ENCODE measurements around the gene ZNF200. TPM values are rescaled to one million over a fixed set of nuclear protein-coding genes. Genes with fewer than 3 reads are reported as not detected.

ZNF200 gene
- total and polyA plus RNA-seq, 7 donors, result 1.3 to 5.8 (median 3.4) TPM

DNA sequence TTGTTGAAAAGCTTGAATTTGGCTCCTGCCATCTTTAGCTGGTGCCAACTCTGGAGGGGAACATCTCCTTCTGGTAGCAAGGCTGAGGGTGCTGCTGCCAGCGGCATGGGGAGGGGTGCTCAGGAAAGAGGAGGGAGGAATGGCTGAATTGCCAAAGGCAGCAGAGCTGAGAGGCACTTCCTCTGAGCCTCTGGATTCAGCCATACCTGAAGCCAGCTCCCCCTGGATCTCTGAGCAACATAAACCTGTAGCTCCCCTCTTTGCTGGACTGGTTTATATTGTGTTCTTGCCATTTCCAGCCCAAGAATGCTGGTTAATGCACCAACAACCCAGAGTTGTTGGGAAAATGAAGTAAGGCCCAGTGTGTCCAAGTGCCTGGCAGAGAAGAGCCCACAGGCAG lies 14.1 kb upstream of the ZNF200 start:
- no peak for DNase-seq
- ATAC-seq, result no peak
- Histone ChIP-seq H3K9me3 (no peaks in the 10 kb centered on the region), H3K4me3 (no peak overlapping the region), H3K27ac (no peak overlapping the region), H3K4me1 (no peaks in the 10 kb centered on the region), H3K27me3 (ENCODE audit: insufficient read depth in 3 of 3, low read length in 2 of 3) (peaks cover 0 to 8% (median 0%) of the 10 kb centered on the region in 3 donors), H3K36me3 (ENCODE audit: insufficient read depth in 1 of 2, low read depth in 1 of 2) (no peaks in the 10 kb centered on the region)
- intact Hi-C loops (cut with DNase I), result no loop called here
- 59 to 75% (median 63%) methylated on average over 1 of the region's 1 CpG for WGBS, 3 donors
- TF ChIP-seq, protein P1, sequence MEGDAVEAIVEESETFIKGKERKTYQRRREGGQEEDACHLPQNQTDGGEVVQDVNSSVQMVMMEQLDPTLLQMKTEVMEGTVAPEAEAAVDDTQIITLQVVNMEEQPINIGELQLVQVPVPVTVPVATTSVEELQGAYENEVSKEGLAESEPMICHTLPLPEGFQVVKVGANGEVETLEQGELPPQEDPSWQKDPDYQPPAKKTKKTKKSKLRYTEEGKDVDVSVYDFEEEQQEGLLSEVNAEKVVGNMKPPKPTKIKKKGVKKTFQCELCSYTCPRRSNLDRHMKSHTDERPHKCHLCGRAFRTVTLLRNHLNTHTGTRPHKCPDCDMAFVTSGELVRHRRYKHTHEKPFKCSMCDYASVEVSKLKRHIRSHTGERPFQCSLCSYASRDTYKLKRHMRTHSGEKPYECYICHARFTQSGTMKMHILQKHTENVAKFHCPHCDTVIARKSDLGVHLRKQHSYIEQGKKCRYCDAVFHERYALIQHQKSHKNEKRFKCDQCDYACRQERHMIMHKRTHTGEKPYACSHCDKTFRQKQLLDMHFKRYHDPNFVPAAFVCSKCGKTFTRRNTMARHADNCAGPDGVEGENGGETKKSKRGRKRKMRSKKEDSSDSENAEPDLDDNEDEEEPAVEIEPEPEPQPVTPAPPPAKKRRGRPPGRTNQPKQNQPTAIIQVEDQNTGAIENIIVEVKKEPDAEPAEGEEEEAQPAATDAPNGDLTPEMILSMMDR (IDR thresholded peaks at IDR 0.05), result no peak

DNA sequence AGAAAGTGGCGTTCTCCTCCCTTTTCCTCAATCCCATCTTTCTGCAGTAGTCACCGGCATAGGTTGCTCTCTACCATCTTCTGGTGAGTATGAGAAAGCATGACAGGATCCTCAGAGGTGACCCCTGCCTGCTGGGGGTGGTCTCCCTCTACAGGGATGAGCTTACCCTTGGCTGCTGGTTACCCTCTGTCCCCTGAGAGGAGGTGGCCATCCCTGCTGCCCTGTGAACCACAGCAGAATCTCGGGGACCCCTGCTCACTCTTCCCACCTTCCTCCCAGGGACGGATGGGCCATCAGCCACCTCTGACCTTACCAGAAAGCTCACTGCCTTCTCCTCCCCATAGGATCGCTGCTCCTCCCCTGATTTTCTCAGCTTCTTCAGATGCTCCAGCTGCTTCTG lies 13.6 kb upstream of the ZNF200 start:
- Histone ChIP-seq H3K4me1 (no peaks in the 10 kb centered on the region), H3K27ac (no peak overlapping the region), H3K9me3 (no peaks in the 10 kb centered on the region), H3K27me3 (ENCODE audit: insufficient read depth in 3 of 3, low read length in 2 of 3) (peaks cover 0 to 8% (median 0%) of the 10 kb centered on the region in 3 donors), H3K4me3 (no peak overlapping the region), H3K36me3 (ENCODE audit: insufficient read depth in 1 of 2, low read depth in 1 of 2) (no peaks in the 10 kb centered on the region)
- 78 to 85% (median 81%) methylated on average over 5 of the region's 5 CpGs for WGBS, 3 donors
- TF ChIP-seq, protein P1 (IDR thresholded peaks at IDR 0.05), result no peak
- DNase-seq, result no peak
- intact Hi-C loops (cut with DNase I), result no loop called here
- ATAC-seq, result no peak

DNA sequence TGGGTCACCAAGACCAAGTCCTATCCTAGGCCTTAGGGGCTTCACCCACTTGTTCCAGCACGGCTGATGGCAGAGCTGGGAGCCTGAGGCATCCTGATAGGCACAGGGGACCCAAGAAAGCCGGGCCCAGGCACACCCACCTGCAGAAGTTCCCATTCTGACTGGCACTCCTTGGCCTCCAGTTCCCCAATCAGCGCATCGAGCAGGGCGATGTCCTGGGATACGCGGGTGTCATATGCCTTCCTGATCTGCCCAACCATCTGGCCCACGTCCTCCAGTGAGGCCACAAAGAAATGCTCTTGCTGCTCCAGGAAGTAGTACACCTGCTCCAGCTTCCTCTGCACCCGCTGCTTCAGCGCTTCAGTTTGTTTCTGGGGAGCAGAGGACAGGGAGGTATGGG lies 11.9 kb upstream of the ZNF200 start:
- no peaks in the 10 kb centered on the region for H3K9me3 ChIP-seq
- peaks cover 0 to 4% (median 0%) of the 10 kb centered on the region in 3 donors for H3K27me3 ChIP-seq (ENCODE audit: insufficient read depth in 3 of 3, low read length in 2 of 3)
- WGBS, 3 donors, result 72 to 82% (median 80%) methylated on average over 10 of the region's 10 CpGs
- H3K27ac ChIP-seq, result no peak overlapping the region
- no peaks in the 10 kb centered on the region for H3K36me3 ChIP-seq (ENCODE audit: insufficient read depth in 1 of 2, low read depth in 1 of 2)
- H3K4me1 ChIP-seq, result no peaks in the 10 kb centered on the region
- no peak for DNase-seq
- TF ChIP-seq, protein P1 (IDR thresholded peaks at IDR 0.05), result no peak
- no peak overlapping the region for H3K4me3 ChIP-seq
- ATAC-seq, result no peak
- intact Hi-C loops (cut with DNase I), result no loop called here

DNA sequence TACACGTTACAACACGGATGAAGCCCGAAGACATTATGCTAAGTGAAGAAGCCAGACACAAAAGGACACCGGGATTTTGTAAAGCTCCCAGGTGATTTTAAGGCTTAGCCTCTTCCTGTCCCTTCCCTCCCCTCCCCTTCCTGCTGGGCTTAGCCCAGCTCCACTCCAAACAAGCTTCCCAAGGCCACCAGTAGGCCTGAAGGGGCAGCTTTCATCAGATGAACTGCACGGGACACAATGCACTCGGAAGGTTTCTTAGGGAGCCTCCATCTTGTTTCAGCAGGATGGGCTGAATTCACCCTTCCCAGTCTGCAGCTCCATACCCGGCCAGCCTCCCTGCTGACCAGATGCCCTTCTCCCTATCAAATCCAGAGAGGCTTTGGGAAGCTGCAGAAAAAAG lies 11.0 kb upstream of the ZNF200 start:
- Histone ChIP-seq H3K36me3 (ENCODE audit: insufficient read depth in 1 of 2, low read depth in 1 of 2) (no peaks in the 10 kb centered on the region), H3K27ac (no peak overlapping the region), H3K4me3 (no peak overlapping the region), H3K4me1 (no peaks in the 10 kb centered on the region), H3K9me3 (no peaks in the 10 kb centered on the region), H3K27me3 (ENCODE audit: insufficient read depth in 3 of 3, low read length in 2 of 3) (peaks cover 0 to 4% (median 0%) of the 10 kb centered on the region in 3 donors)
- no peak for ATAC-seq
- TF ChIP-seq, protein P1 (IDR thresholded peaks at IDR 0.05), result no peak
- WGBS, 3 donors, result 67 to 74% (median 70%) methylated on average over 7 of the region's 7 CpGs
- DNase-seq, result no peak
- intact Hi-C loops (cut with DNase I), result no loop called here

DNA sequence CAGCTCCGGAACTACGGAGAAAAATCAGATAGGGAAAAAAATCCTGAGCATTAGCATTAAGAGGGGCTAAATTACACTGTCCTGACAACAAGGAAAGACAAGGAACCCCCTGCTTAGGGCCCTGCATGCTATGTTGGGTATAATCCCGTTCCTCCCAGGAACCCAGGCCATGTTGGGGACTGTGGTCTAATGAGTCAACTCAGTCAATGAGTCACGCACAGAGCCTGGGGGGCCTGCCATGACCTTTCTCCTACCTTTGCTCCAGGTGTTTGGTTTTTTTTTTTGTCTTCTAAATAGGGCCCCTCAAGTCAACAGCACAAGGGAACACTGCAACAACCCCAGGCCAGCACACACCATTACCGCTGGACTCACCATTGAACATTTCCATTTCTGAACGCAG lies 8.9 kb upstream of the ZNF200 start:
- Histone ChIP-seq H3K36me3 (ENCODE audit: insufficient read depth in 1 of 2, low read depth in 1 of 2) (no peaks in the 10 kb centered on the region), H3K9me3 (no peaks in the 10 kb centered on the region), H3K27me3 (ENCODE audit: insufficient read depth in 3 of 3, low read length in 2 of 3) (peaks cover 0 to 4% (median 0%) of the 10 kb centered on the region in 3 donors), H3K4me3 (no peak overlapping the region), H3K27ac (no peak overlapping the region), H3K4me1 (no peaks in the 10 kb centered on the region)
- intact Hi-C loops (cut with DNase I), result no loop called here
- TF ChIP-seq, protein P1 (IDR thresholded peaks at IDR 0.05), result no peak
- whole genome bisulfite sequencing, 3 donors, result 66 to 87% (median 76%) methylated on average over 6 of the region's 6 CpGs
- DNase-seq, result no peak
- ATAC-seq, result no peak

Data from psoas muscle (tissue), 8 donors.